ENCODE data around the gene LY6G6F. TPM values are rescaled to one million over a fixed set of nuclear protein-coding genes. Genes with fewer than 3 reads are reported as not detected.
A peak's percentile ranks its signal among the peaks of the same experiment; 100 is the strongest.

Gene LY6G6F
- total and polyA plus RNA-seq, 10 of the 15 experiments (the other 5 are each of a cell fraction or from before 2014, with no cell fraction given): not detected

- TF ChIP-seq ZSCAN29 (IDR thresholded peaks at IDR 0.05): no peak
- TF ChIP-seq PML (IDR thresholded peaks at IDR 0.05; ENCODE audit: low read length): no peak
- no peak; a peak in 1 of 4 replicates for TF ChIP-seq IKZF2 (IDR thresholded peaks at IDR 0.05)
- peak; percentile 80 for TF ChIP-seq SMC3 (IDR thresholded peaks at IDR 0.05; ENCODE audit: borderline replicate concordance, low read length)
- no peak for TF ChIP-seq ZNF217 (IDR thresholded peaks at IDR 0.05)
- no peak for TF ChIP-seq ZNF622 (IDR thresholded peaks at IDR 0.05)
- no peak; the same call in 1 of the 2 replicates for TF ChIP-seq RB1 (IDR thresholded peaks at IDR 0.05; ENCODE audit: borderline replicate concordance)
- peak; percentile 69 for TF ChIP-seq SIN3A (IDR thresholded peaks at IDR 0.05; ENCODE audit: low read depth, low read length)
- TF ChIP-seq SMARCA5 (IDR thresholded peaks at IDR 0.05): peak; percentile 62; the same call in 1 of the 2 replicates
- no peak for TF ChIP-seq PBX3 (IDR thresholded peaks at IDR 0.05; ENCODE audit: insufficient replicate concordance, low read depth, low read length)
- no peak for TF ChIP-seq SRF (IDR thresholded peaks at IDR 0.05; ENCODE audit: low read depth in 2 of 2, low read length in 2 of 2)
- no peak for TF ChIP-seq IRF5 (IDR thresholded peaks at IDR 0.05; ENCODE audit: borderline replicate concordance)
- TF ChIP-seq BRCA1 (IDR thresholded peaks at IDR 0.05; ENCODE audit: low read depth, low read length): no peak
- peak; percentile 51 for TF ChIP-seq BCL3 (IDR thresholded peaks at IDR 0.05; ENCODE audit: borderline replicate concordance, insufficient read depth, low read depth, low read length, poor library complexity, severe bottlenecking)
- peak; percentile 35; the same call in 1 of the 2 replicates for TF ChIP-seq IKZF1 (conservative IDR thresholded peaks at IDR 0.05)
- TF ChIP-seq JUND (IDR thresholded peaks at IDR 0.05; ENCODE audit: low read depth, low read length): no peak
Observed at GRCh38 chr6:31729515-31729978, 22.9 kb downstream of the LY6G6F start (continued).

Measured in GM12878 (cell line).